OCI-LY3 (cell line): ENCODE measurements around the gene HINFP.

Experiments used
- EZH2phosphoT487 ChIP-seq: fragments of 200-600 bp; shearing (Covaris generic); IDR thresholded peaks from 2 replicates; pipeline ENCODE4 v1.6.1; 2018; ENCODE audit warnings: antibody characterized with exemption, mixed run types, low read depth
- TF ChIP-seq, protein P1 (sequence below): fragments of 200-600, 300-600 bp; sonication (generic); IDR thresholded peaks from 2 replicates; pipeline ENCODE4 v1.5.1; 2014; ENCODE audit warnings: antibody characterized with exemption, low read length, low read depth

DNA sequence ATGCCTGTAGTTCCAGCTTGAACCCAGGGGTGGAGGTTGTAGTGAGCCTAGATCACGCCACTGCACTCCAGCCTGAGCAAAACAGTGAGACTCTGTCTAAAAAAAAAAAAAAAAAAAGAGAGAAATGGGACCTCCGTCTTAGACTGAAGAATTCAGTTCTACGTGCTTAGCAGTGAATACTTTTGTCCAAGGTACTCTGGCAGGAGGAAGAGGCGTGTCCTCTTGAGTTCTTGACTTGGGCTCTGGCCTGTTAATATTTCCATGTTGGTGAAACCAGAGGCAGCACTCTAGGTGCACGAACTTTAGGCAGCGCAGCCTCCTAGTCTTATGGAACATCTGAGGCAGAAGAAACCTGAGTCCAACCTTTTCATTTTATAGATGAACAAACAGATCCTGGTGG lies 34.3 kb upstream of the HINFP start:
- TF ChIP-seq, protein P1, sequence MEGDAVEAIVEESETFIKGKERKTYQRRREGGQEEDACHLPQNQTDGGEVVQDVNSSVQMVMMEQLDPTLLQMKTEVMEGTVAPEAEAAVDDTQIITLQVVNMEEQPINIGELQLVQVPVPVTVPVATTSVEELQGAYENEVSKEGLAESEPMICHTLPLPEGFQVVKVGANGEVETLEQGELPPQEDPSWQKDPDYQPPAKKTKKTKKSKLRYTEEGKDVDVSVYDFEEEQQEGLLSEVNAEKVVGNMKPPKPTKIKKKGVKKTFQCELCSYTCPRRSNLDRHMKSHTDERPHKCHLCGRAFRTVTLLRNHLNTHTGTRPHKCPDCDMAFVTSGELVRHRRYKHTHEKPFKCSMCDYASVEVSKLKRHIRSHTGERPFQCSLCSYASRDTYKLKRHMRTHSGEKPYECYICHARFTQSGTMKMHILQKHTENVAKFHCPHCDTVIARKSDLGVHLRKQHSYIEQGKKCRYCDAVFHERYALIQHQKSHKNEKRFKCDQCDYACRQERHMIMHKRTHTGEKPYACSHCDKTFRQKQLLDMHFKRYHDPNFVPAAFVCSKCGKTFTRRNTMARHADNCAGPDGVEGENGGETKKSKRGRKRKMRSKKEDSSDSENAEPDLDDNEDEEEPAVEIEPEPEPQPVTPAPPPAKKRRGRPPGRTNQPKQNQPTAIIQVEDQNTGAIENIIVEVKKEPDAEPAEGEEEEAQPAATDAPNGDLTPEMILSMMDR: no peak
- no peak for TF ChIP-seq EZH2phosphoT487
